Epithelial cell of esophagus (primary cell): ENCODE results near the gene BEGAIN.

ENCODE experiments used
- DNase-seq: peaks from one replicate; pipeline ENCODE4 v3.0.0; 2010; ENCODE audit warnings: low read depth
- H3K4me3 ChIP-seq: 2 replicates; pipeline ENCODE4 v1.5.1; 2011; ENCODE audit warnings: mild to moderate bottlenecking, low read length, control low read depth
- TF ChIP-seq, protein P1 (sequence below): IDR thresholded peaks from 2 replicates; pipeline ENCODE4 v1.5.1; 2011; ENCODE audit warnings: low read depth, mild to moderate bottlenecking, low read length, control low read depth, inconsistent platforms; ENCODE audit not compliant: insufficient read depth; ENCODE audit errors: missing control alignments

Gene BEGAIN

DNA sequence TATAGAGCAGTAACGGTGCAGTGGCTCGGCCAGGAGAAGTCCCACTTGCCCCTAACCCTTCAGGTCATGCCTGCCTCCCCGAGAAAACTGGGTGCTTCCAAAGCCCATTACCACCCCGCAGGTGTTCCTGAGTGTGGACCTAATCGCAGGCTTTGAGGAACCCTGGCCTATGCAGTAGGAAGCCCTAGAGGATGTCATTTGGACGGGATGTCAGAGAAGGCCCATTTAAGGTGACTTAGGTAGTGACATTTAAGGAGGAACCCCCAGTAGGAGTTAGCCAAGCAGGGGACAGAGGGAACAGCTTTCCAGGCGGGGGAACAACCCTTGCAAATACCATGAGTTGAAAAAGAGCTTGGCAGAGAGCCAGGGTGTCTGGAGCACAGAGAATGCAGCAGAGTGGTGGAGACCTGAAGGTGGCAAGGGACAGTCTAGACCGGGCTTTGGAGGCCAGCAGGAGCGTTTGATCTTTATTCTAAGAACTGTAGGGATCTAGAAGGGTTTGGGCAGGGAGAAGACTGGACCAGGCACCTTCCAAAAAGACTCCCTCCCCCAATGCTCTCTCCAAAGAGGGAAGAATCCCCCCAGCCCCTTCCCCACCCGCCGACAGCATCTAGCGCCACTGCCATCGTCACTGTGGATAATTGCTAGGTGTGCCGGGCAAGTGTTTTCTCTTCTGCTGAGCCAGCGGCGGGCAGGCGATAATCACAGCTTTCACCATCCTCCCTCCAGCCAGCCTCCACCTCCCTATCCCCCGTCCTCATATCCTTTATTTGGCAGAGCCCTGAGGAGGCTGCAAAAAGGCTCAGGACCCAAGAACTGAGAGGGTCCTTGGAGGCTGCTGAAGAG is 33.3 kb upstream of the BEGAIN start:
- TF ChIP-seq, protein P1, sequence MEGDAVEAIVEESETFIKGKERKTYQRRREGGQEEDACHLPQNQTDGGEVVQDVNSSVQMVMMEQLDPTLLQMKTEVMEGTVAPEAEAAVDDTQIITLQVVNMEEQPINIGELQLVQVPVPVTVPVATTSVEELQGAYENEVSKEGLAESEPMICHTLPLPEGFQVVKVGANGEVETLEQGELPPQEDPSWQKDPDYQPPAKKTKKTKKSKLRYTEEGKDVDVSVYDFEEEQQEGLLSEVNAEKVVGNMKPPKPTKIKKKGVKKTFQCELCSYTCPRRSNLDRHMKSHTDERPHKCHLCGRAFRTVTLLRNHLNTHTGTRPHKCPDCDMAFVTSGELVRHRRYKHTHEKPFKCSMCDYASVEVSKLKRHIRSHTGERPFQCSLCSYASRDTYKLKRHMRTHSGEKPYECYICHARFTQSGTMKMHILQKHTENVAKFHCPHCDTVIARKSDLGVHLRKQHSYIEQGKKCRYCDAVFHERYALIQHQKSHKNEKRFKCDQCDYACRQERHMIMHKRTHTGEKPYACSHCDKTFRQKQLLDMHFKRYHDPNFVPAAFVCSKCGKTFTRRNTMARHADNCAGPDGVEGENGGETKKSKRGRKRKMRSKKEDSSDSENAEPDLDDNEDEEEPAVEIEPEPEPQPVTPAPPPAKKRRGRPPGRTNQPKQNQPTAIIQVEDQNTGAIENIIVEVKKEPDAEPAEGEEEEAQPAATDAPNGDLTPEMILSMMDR: no peak

DNA sequence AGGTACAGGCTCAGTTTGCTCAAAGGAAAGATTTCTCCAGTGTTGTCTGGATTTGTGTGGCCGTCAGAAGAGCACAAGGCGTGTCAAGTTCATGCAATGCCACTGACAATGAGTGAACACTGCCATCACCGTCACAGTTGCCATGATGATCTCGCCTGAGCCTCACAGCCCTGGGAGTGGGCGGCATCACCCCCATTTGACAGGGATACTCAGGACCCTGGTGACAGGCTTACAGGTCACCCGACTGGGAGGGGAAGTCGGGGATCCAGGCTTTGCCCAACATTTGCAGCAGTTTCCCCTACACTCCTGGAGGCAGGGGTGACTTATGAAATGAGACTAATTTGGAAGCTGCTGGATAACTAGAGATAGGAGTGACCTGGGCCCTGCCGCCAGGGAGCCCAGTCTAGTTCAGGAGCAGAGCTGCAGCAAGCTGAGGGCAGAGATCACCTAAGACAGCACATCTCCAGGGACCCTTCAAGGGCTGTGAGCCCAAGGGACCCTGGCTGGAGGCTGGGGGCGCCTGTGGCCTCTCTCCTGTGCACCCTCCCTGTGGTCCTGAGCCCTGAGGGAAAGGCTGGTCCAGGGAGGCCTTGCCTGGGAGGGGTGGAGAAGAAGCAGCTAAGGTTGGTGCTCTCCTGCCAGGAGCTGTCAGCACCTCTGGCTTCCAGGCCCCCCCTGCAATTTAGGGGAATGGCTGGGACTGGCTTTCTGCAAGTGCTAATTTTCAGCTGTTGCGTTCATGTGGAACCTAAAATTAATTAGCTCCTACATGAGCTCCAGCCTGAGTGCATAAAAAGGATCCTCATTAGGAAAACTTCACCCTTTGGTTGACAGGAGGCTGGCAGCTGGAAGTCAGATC is 32.4 kb upstream of the BEGAIN start:
- DNase-seq: no peak
- TF ChIP-seq, protein P1: no peak
- no peak overlapping the region for H3K4me3 ChIP-seq

More for the DNA sequence above, 33.3 kb upstream of the BEGAIN start:
- DNase-seq: no peak
- no peak overlapping the region for H3K4me3 ChIP-seq

DNA sequence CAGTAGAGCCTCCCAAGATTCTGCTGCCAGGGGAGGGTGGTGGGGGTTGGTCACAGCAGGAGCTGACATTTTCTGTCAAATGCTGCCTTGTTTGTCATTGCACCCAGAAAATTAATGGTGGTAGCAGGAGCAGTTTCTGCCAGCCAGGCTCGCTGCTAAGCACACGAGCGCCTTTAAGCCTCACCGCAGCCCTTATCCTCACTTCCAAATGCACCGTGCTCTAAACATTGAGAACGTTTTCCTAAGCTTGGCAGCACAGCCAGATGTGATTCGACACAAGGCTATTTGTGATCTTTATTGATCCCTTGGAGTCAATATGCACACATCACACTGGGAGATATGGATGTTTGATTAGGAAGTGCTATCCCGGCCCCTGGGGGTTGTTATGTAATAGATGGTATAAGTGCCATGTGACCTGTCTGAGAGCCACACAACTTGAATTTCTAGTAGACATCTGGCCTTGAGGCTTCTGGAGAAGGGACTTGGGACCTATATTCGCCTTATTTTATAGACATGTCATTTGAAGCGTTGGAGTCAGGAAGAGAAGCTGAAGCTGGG is 31.6 kb upstream of the BEGAIN start:
- DNase-seq: no peak
- TF ChIP-seq, protein P1: no peak
- H3K4me3 ChIP-seq: no peak overlapping the region

- no peak for DNase-seq
- no peak overlapping the region for H3K4me3 ChIP-seq
- TF ChIP-seq, protein P1: no peak
These were observed 31.1 kb upstream of the BEGAIN start for GRCh38 chr14:100618318-100618693.

DNA sequence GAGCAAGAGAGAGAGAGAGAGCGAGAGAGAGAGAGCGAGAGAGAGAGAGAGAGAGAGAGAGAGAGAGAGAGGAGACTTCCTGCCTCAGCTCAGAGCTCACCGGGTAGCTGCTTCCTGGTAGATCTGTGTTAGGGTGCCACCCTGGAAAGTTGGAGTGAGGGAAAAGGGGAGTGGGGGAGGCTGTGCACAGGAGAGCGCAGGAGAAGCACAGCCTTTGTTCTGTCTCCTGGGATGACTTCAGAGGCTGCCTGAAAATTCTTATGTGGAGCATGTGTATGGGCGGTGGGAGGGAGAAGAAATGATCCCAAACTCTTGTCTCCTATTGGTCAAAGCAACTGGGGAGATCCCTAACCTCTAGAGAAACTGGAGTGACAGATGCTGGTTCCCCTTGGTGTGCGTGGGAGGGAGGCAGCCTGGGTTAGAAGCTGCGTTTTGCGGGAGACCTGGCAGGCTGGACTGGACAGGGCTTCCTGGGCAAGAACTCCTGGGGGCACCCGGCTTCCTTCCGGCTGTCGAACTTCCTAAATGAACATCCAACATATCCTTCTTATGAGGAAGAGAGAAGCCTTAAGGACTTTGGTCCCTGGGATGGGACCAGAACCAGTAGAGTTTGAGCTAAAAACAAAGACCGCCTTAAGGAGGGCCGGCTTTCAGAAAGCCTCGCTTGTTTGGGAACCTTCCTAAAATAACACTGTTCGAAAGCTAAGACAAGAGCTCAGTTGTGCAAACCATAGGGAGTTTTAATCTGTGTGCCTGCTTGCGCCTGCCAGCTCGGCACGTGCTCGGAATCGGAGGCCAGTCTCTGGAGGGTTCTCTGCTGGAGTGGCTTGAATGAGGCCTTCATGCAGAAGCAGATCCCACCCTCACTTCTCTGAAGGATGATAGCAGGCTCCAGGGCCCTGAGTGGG is 30.4 kb upstream of the BEGAIN start:
- no peak for DNase-seq
- TF ChIP-seq, protein P1: no peak
- H3K4me3 ChIP-seq: no peak overlapping the region

GRCh38 chr14:100616854-100617409 is 29.7 kb upstream of the BEGAIN start:
- no peak overlapping the region for H3K4me3 ChIP-seq
- TF ChIP-seq, protein P1: no peak
- DNase-seq: no peak
